Spleen (tissue), 11 donors: ENCODE data around the gene FRMD4A. TPM values are rescaled to one million over a fixed set of nuclear protein-coding genes. Genes with fewer than 3 reads are reported as not detected.
"Not testable (repeated sequence)": the region's sequence is repeated elsewhere in the genome, so short reads cannot be mapped to it uniquely, and the experiment has no call there.

Experiments
- DNase-seq: peaks from one replicate; pipeline ENCODE4 v3.0.0-alpha.2; 2020
- H3K27ac ChIP-seq, 8 donors: fragments of 200-600 bp; sonication (generic) in 7 of 8; 1 replicate in 4 of 8; 2 replicates in 4 of 8; pipeline versions ENCODE4 v1.5.0 to v1.8.0; 2016 to 2021; ENCODE audit warnings: inconsistent platforms in 4 of 8, mild to moderate bottlenecking in 4 of 8, moderate library complexity in 1 of 8
- H3K27me3 ChIP-seq, 7 donors: fragments of 200-600 bp; sonication (generic) in 6 of 7; replicated peaks in 1 of 7; 1 replicate in 4 of 7; 2 replicates in 3 of 7; pipeline versions ENCODE4 v1.5.0 to v1.8.0; 2016 to 2021; ENCODE audit warnings: inconsistent platforms in 3 of 7, mild to moderate bottlenecking in 1 of 7
- H3K36me3 ChIP-seq, 6 donors: fragments of 200-600 bp; sonication (generic) in 5 of 6; 1 replicate in 4 of 6; 2 replicates in 2 of 6; pipeline versions ENCODE4 v1.5.0 to v1.8.0; 2016 to 2021; ENCODE audit warnings: inconsistent platforms in 2 of 6
- H3K4me1 ChIP-seq, 6 donors: fragments of 200-600 bp; sonication (generic) in 5 of 6; 1 replicate in 3 of 6; 2 replicates in 3 of 6; pipeline versions ENCODE4 v1.5.0 to v1.8.0; 2016 to 2021; ENCODE audit warnings: inconsistent platforms in 3 of 6
- H3K4me3 ChIP-seq, 8 donors: fragments of 200-600 bp; sonication (generic) in 7 of 8; 1 replicate in 4 of 8; 2 replicates in 4 of 8; pipeline versions ENCODE4 v1.5.0 to v1.8.0; 2016 to 2021; ENCODE audit warnings: inconsistent platforms in 4 of 8, mild to moderate bottlenecking in 4 of 8, moderate library complexity in 2 of 8
- H3K9me3 ChIP-seq, 8 donors: fragments of 200-600 bp; sonication (generic) in 7 of 8; 1 replicate in 4 of 8; 2 replicates in 4 of 8; pipeline versions ENCODE4 v1.5.0 to v1.8.0; 2016 to 2021; ENCODE audit warnings: inconsistent platforms in 4 of 8
- POLR2A ChIP-seq, 3 donors: fragments of 450-650 bp; IDR thresholded peaks; one replicate each; pipeline ENCODE4 v1.5.1; 2017; ENCODE audit warnings: antibody characterized with exemption in 3 of 3, mild to moderate bottlenecking in 1 of 3
- POLR2AphosphoS5 ChIP-seq, 3 donors: sonication (generic); formaldehyde crosslinking; IDR thresholded peaks; one replicate each; pipeline ENCODE4 v1.5.1; 2017; ENCODE audit warnings: antibody characterized with exemption in 3 of 3
- WGBS, 5 donors: extraction: QIAGEN DNeasy Blood & Tissue Kit in 3 of 5; methylation state at CpG; one replicate each; pipeline versions ENCODE4 v1.1.5 to v1.1.7; 2013 to 2018; 5-methylcytosine and 5-hydroxymethylcytosine counted together
- intact Hi-C: fragments of 100-400 bp; cut with DNase I; formaldehyde crosslinking; loops from one replicate; pipeline ENCODE4 v1.15.0; 2023; ENCODE audit warnings: low total_unique reads
- polyA plus RNA-seq, 3 donors: library from polyadenylated mRNA; stranded (reverse); fragments of 200-250 nt; gene quantifications; one replicate each; pipeline ENCODE4 v1.2.1, GENCODE V29; 2013
- total RNA-seq, 7 donors: library from RNA; depleted of rRNA in 3 of 7; stranded (reverse); fragments of >200 nt in 3 of 7; fragmentation: NEBNext Ultra II Directional in 4 of 7; extraction: Animal tissue kit (Norgen Biotek cat#: 25700) in 4 of 7; gene quantifications; one replicate each; pipeline versions ENCODE4 v1.1.0 to v1.2.1, GENCODE V29; 2016 to 2021
- TF ChIP-seq, protein P1 (sequence below), 11 experiments: fragments of 200-600 bp in 7 of 11; fragments of 450-650 bp in 4 of 11; sonication (generic) in 4 of 11; IDR thresholded peaks in 8 of 11; conservative IDR thresholded peaks in 3 of 11; 1 replicate in 7 of 11; 2 replicates in 4 of 11; pipeline versions ENCODE4 v1.4.0 to v1.8.0; 2016 to 2021; ENCODE audit warnings: antibody characterized with exemption in 11 of 11, inconsistent platforms in 4 of 11, mild to moderate bottlenecking in 1 of 11
- donor health status: healthy with polysubstance abuse.
- donor health status: DM: no; HTN: no; CAD: no; lungs with moderate emphysema.
- donor health status: DM: no; HTN: no; CAD: no.
- donor health status: Bipolar disorder and iron deficiency.
- donor health status: healthy.
- donor health status: DM: no; HTN: no; CAD: no.
- donor health status: DM: yes; HTN: yes; CAD: no.

FRMD4A gene
- total and polyA plus RNA-seq, 10 donors: 9.2 to 141 (median 80.5) TPM

DNA sequence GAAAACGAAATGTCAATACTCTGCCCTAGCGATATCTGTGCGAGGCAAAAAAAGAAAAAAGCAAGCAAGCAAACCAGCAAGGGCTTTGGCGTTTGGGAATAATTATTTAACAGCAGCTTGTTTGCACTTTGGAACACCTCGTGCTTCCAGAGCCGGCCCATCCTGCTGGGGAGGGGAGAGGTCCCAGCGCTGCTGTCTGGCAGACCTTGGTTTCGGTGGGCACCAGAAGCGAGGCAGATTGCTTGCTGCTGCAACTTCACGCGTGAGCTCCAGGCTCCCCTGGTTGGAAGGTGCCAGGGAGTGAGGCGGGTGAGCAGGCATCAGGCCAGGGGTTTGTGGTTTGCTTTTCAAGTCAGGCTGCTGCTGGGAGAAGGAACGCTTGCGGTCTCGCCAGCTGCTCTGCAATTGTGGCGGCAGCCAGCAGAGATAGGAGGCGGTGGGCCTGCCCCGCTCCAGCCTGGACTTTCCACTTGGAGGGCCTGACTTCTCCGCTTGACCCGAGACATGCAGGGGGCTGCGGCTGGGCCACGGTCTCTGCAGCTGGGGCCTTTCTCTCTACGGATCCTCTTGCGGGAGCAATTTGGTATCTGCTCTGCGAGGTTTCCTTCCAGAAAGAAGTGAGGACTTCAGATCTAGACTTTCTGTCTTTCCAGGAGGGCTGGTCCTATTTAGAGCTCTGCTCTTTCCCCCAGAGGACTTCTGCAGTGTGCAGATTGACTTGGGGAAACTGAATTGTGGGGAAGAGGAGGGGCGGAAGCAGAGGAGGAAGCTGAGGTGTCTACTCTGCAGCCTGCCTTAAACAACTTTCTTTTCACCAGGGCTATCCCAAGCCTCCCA lies 612.6 kb downstream of the FRMD4A start:
- peaks cover 10 to 28% (median 18%) of the 10 kb centered on the region in 6 donors for H3K4me1 ChIP-seq
- peak overlapping the region; percentile 16 to 75 (median 64) for H3K27ac ChIP-seq
- peak overlapping the region in 5 of 8 donors; percentile 3 to 58 (median 19) for H3K4me3 ChIP-seq
- TF ChIP-seq, protein P1, sequence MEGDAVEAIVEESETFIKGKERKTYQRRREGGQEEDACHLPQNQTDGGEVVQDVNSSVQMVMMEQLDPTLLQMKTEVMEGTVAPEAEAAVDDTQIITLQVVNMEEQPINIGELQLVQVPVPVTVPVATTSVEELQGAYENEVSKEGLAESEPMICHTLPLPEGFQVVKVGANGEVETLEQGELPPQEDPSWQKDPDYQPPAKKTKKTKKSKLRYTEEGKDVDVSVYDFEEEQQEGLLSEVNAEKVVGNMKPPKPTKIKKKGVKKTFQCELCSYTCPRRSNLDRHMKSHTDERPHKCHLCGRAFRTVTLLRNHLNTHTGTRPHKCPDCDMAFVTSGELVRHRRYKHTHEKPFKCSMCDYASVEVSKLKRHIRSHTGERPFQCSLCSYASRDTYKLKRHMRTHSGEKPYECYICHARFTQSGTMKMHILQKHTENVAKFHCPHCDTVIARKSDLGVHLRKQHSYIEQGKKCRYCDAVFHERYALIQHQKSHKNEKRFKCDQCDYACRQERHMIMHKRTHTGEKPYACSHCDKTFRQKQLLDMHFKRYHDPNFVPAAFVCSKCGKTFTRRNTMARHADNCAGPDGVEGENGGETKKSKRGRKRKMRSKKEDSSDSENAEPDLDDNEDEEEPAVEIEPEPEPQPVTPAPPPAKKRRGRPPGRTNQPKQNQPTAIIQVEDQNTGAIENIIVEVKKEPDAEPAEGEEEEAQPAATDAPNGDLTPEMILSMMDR (IDR thresholded peaks at IDR 0.05 in 8 of 11, conservative IDR thresholded peaks at IDR 0.05 in 3 of 11): no peak
- TF ChIP-seq POLR2AphosphoS5 (IDR thresholded peaks at IDR 0.05) (peak; percentile 26 to 69 (median 65)), POLR2A (IDR thresholded peaks at IDR 0.05) (no peak)
- H3K9me3 ChIP-seq: peaks cover 0 to 3% (median 0%) of the 10 kb centered on the region in 8 donors
- WGBS, 5 donors: 21 to 32% (median 23%) methylated on average over 26 of the region's 26 CpGs
- intact Hi-C loops: no loop called here
- H3K27me3 ChIP-seq: no peaks in the 10 kb centered on the region
- DNase-seq: peak; percentile 80
- H3K36me3 ChIP-seq: no peaks in the 10 kb centered on the region

DNA sequence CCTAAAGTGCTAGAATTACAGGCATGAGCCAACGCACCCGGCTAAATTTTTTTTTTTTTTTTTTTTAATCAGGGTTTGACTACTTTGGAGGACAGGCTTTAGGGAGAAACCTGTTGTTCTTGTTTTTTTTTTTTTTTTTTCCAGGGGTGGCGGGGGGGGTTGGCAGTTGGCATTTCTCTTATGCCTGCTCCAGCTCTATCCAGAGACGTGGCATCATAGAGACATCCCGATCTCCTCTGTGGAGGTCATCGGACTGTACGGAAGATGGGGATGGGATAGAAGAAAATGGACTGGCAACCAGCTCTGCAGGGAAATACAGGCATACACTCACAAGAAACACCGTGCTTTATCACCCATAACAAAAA lies 613.2 kb downstream of the FRMD4A start:
- no peak for DNase-seq
- Histone ChIP-seq H3K9me3 (peaks cover 0 to 3% (median 0%) of the 10 kb centered on the region in 8 donors), H3K36me3 (no peaks in the 10 kb centered on the region), H3K4me1 (peaks cover 13 to 34% (median 23%) of the 10 kb centered on the region in 6 donors), H3K27ac (peak overlapping the region in 7 of 8 donors; percentile 49 to 75 (median 68)), H3K27me3 (no peaks in the 10 kb centered on the region), H3K4me3 (peak overlapping the region in 4 of 8 donors; percentile 3 to 58 (median 19))
- intact Hi-C loops: no loop called here
- 77 to 86% (median 82%) methylated on average over 8 of the region's 8 CpGs for WGBS, 5 donors
- TF ChIP-seq POLR2AphosphoS5 (IDR thresholded peaks at IDR 0.05): no peak
- TF ChIP-seq, protein P1 (IDR thresholded peaks at IDR 0.05 in 8 of 11, conservative IDR thresholded peaks at IDR 0.05 in 3 of 11): no peak

DNA sequence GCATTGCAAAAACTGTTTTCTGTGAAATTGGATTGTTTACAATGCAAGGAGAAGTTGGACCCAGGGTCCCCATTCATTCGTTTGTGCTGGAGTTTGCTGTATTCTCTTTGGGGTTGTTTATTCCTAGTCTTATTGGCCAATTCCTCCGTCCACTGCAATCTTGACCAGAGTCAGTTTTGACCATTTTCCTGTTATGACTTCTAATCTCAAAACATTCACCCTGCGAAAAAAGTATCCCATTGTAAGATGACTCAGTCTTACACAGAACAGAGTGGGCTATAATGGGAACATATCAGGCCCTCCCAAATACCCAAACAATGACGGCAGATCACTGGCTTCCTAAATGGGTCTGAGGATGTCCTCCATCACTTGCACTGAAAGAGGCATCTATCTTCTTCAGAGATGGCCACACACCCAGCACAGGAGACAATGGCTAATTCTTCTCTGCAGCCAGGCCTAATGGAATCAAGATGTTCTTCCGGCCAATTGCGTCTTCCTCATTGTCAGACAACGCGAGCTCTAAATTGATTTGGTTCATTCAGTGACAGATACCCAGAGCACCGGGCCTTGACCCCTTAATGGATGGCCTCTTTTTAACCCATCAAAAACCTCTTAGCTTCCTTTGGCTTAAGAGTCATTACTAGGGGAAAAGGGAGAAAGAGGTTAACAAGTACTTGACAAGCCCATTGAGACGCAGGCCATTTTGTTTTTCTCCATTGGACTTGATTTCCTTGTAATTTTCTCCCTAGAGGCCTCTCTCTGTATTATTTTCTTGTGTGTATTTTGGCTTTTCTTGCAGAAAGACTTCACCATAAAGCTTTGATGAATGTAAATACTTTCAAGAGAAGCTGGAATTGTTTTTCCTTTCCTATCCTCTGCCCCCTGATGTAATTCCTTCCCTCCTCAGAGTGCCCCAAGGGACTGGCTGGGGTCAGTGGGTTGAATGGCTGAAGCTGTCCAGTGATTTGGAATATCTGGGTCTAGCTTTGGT lies 614.3 kb downstream of the FRMD4A start:
- intact Hi-C loops: no loop called here

DNA sequence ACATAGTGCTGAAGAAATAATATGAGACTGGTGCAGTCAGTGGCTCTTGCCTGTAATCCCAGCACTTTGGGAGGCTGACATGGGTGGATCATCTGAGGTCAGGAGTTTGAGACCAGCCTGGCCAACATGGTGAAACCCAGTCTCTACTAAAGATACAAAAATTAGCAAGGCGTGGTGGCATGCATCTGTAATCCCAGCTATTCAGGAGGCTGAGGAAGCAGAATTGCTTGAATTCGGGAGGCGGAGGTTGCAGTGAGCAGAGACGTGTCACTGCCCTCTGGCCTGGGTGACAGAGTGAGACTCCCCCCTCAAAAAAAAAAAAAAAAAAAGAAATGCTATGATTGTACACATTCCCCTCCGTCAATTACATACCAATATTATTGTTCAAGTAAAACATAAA lies 615.1 kb downstream of the FRMD4A start:
- H3K4me3 ChIP-seq, DNase-seq, H3K27me3 ChIP-seq, H3K36me3 ChIP-seq, intact Hi-C loops, H3K9me3 ChIP-seq: not testable (repeated sequence)
- WGBS, 5 donors: 79 to 95% (median 82%) methylated on average over 5 of the region's 5 CpGs
- Histone ChIP-seq H3K4me1 (peaks cover 19 to 42% (median 31%) of the 10 kb centered on the region in 6 donors), H3K27ac (peak overlapping the region in 3 of 8 donors; percentile 10 to 37 (median 30))

More for the DNA sequence above, 614.3 kb downstream of the FRMD4A start:
- Histone ChIP-seq H3K4me3 (no peak overlapping the region), H3K4me1 (peaks cover 19 to 42% (median 31%) of the 10 kb centered on the region in 6 donors), H3K27ac (peak overlapping the region in 3 of 8 donors; percentile 37 to 69 (median 68)), H3K9me3 (peaks cover 0 to 3% (median 0%) of the 10 kb centered on the region in 8 donors), H3K36me3 (no peaks in the 10 kb centered on the region), H3K27me3 (no peaks in the 10 kb centered on the region)
- TF ChIP-seq, protein P1 (IDR thresholded peaks at IDR 0.05 in 8 of 11, conservative IDR thresholded peaks at IDR 0.05 in 3 of 11): no peak
- no peak for TF ChIP-seq POLR2A (IDR thresholded peaks at IDR 0.05)
- no peak for TF ChIP-seq POLR2AphosphoS5 (IDR thresholded peaks at IDR 0.05)
- DNase-seq: no peak
- WGBS, 5 donors: 82 to 89% (median 88%) methylated on average over 10 of the region's 10 CpGs
